Stimulated activated CD4-positive, alpha-beta T cell treated with anti-CD3 and anti-CD28 coated beads, Interleukin-12 subunit alpha, Interleukin-12 subunit beta, amount 100 ng/mL, for 24 hours (primary cell): ENCODE results near the gene FAM169A.
"Not testable (repeated sequence)": the region's sequence is repeated elsewhere in the genome, so short reads cannot be mapped to it uniquely, and the experiment has no call there.

Experiments
- DNase-seq, 2 experiments: peaks; one replicate each; pipeline ENCODE4 v3.0.0-alpha.2; 2020; ENCODE audit warnings: low read depth in 2 of 2

FAM169A gene

DNA sequence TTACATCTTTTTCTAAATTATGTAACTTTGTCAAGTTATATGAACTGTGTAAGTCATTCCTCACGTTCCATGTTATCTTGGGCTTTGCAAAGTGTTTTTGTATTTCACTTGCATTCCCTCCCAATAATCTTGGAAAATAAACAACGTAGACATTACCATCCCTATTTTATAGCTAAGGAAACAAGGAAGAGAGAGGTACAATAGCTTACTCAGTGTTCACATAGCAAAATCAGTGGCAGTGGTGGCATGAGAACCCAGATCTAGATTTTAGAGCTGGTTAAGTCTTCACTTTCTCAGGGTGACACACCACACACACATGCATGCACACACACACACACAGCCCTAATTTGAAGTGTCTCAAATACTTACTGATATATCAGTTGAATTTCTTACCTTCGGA, 65.0 kb downstream of the FAM169A start:
- DNase-seq: no peak

DNA sequence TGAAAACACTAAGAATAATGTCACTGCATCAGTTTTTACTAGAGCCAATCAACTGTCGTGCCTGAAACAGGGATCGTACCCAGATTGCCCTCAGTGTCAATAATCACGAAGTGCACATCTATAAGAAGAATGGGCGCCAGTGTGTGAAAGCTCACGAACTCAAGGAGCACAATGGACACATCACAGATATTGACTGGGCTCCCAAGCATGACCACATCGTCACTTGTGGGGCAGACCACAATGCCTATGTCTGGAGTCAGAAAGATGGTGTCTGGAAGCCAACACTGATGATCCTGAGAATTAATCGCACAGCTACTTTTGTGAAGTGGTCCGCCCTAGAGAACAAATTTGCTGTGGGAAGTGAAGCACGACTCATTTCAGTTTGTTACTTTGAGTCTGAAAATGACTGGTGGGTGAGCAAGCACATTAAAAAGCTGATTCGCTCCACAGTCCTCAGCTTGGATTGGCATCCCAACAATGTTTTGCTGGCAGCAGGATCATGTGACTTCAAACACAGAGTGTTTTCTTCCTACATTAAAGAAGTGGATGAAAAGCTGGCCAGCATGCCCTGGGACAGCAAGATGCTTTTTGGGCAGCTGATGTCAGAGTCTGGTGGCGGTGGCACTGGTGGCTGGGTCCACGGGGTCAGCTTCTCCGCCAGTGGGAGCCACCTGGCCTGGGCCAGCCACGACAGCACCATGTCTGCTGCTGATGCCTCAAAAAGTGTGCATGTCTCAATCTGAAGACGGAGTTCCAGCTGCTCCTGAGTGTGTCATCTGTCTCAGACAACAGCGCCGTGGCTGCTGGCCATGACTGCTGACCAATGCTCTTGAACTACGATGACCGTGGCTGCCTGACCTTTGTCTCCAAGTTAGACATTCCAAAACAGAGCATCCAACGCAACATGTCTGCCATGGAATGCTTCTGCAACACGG, 66.9 kb downstream of the FAM169A start:
- no peak for DNase-seq

DNA sequence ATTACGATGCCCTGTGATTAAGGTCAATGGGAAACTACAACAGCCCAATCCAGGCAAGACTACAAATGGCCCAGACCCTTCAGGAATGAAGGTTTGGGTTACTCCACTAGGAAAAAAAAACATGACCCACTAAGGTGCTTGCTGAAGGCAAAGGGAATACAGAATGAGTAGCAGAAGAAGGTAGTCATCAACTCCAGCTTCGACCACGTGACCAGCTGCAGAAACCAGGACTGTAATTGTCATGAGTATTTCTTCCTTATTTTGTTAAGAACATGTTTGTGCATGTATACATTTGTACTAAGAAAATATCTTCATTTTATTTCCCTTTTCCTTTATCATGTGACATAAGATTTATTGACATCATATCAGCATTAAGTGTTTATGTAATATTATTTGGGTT, 74.5 kb downstream of the FAM169A start:
- not testable (repeated sequence) for DNase-seq

DNA sequence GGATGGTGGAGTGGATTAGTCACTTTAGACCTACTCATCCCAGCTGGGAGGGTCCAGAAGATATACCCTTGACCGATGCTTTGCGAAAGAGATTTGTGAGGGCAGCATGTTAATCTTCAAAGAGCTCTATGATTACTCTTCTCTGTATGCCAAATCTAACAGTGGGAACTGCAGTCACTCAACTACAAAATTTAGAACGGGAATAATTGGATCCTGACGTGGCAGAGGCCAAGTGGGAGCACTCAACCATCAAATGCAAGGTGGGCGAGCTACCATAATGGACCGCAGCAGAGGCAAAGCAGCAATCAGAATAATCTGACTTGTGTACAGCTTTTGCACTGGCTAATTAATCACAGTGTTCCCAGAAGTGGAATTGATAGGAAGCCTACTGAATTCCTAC, 78.8 kb downstream of the FAM169A start:
- no peak for DNase-seq

DNA sequence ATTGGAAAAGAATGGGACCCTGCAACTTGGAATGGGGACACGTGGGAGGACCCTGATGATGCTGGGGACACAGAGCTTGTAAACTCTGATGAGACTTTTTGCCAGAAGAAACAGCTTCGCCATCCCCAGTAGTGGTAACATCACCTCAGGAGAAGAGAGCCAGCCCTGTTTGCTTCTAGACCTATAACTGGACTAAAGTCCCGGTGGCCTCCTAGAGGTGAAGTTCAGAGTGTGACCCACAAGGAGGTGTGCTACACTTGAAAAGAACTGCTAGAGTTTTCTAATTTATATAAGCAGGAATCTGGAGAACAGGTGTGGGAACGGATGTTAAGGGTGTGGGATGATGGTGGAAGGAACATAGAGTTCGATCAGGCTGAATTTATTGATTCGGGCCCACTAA, 79.3 kb downstream of the FAM169A start:
- DNase-seq: no peak

DNA sequence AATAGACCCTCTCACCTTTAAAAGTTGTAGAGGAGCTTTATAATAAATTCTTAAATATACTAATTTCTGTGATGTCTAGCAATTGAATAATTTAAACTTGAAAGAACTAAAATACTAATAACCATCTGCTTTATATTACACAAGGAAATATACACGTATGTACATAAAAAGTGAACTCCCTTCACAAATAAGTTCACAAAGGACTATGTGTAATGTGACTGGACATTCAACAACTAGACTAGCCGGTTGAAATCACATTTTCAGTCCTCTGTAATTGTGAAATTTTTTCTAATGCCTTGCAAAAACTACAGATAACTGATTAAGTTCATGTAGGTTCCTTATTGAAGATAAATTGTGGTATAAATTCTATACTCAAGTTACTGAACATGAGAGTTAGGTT, 87.6 kb downstream of the FAM169A start:
- no peak for DNase-seq

DNA sequence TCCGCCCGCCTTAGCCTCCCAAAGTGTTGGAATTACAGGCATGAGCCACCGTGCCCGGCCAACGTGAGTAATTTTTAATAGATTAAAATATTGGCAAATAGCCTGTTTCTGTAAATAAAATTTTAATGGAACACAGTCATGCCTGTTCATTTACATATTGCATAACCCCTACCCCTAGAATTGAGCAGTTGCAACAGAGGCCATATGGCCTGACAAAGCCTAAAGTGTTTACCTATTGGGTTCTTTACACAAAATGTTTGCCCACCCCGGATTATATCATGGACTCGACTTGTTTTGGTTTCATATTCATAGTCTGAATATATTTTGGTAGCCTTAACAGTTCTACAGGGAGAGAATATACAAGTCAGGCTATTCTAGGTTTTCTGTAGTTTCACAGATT, 93.8 kb downstream of the FAM169A start:
- no peak for DNase-seq

DNA sequence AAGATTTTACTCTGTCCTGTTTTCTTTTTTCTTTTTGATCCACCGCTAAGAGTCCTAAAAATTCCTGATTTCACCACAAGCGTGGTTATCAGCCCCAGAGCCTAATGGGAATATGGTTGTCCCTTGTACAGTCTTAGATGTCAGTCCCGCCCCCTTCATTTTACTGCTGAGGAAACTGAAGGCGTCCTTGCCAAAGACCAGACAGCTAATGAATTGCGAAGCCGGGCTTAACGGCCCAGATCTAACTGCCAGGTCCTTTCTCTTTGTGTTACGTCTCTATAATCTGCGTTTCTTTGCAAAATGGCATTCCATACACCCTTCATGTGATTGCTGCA, 98.6 kb downstream of the FAM169A start:
- DNase-seq: no peak

DNA sequence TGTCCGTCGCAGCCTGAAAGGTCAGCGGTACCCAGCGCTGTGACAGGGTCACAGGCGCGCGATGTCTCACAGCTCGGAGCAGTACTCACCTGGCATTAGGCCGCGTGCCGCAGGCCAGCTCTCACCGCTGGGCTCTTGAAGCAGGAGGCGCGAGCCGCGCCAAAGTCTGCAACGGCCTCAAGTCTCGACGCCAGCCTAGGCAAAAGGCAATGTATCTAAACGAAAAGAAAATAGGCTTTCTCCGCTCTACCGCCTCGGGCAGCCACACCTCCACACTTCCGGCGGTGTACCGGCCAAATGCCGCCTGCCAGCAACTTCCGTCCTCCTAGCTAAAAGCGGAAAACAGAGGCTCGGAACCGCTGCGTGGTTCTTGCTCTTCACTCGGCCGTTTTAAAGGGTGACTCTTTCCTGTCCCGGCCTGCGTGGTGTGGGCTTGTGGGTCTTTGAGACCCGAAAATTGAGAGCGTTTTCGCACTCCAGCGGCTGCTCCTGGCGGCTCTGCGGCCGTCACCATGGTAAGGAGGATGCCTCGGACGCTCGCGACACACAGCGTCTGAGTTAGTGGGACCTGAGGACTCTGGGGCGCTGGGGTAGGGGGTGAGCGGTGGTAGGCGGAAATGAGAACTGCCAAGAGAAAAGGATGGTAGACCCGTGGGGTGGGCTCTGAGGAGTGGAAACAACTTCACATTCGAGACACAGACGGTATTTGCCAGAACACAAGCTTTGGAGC, 99.2 kb downstream of the FAM169A start, which contains the start of the genes GFM2 and NSA2:
TSS of gene GFM2 (minus strand) at position 269 of the 730 bp plus-strand sequence. CDS start 3,375 bp downstream, outside the sequence.
TSS of gene NSA2 (plus strand) at position 401 of the 730 bp plus-strand sequence. CDS start at position 513, 112 bp downstream.
- peak; percentile 89 to 90 for DNase-seq

DNA sequence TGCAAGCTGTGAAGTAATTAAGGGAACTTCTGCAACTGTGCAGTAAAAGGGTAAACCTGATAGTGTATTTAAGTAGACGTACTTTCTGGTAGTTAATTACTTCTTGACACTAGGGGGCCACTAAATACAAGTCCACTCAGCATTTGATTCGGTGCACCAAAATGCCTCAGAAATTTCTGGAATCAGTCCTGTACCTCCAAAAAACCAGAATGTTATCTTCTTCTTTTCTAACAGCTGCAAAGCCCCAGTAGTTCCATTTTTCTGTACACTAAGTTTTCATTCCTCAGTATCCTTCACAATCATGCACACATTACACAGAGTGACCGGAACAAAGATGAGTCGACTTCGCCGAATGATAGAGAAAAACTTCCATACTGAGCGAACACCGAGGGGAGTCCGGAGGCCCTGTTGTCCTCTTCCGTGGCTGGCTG, 99.8 kb downstream of the FAM169A start:
- DNase-seq: no peak

DNA sequence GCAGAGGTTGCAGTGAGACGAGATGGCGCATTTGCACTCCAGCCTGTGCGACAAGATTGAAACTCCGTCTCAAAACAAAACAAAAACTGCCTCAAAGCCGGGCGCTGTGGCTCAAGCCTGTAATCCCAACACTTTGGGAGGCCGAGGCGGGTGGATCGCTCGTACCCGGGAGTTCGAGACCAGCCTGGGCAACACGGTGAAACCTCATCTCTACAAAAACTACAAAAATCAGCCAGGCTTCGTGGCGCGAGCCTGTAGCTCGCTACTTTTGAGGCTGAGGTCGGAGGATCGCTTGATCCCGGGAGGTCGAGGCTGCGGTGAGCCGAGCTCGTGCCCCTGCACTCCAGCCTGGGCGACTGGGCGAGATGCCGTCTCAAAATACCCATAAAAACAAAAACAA, 100.3 kb downstream of the FAM169A start:
- DNase-seq: no peak

DNA sequence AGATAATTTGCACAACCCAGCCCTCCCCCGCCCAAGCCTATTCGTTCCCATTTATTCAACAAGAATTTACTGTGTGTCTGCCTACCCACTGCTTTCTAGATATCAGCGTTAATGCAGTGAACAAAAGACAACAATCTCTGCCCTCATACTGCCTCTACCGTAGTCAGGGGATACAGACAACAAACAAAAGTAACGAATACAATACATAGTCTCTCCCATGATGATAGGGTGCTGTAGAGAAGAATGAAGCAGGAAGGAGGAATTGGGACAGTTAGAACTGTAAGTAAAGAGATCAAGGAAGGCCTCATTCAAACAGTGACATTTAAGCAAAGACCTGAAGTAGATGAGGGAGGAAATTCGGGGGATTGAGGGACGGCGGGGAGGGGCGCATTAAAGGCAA, 101.0 kb downstream of the FAM169A start:
- DNase-seq: no peak

DNA sequence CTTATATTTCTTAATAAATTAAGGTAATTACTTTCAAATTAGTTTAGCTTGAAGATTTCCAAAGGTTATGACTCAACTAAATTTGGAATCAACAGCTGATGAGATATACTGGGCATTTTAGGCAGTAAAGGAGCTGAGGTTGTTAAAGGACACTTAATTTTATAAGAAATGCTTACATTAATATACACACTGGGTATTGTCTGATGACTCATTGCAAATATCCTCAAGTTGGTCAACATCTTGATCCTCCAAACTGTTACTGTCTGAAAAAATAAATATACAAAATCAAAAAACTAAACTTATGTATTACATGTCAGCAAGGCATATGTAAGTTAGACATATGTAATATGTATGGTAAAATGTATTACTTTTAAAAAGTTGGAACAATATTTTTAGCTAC, 102.7 kb downstream of the FAM169A start:
- DNase-seq: no peak

DNA sequence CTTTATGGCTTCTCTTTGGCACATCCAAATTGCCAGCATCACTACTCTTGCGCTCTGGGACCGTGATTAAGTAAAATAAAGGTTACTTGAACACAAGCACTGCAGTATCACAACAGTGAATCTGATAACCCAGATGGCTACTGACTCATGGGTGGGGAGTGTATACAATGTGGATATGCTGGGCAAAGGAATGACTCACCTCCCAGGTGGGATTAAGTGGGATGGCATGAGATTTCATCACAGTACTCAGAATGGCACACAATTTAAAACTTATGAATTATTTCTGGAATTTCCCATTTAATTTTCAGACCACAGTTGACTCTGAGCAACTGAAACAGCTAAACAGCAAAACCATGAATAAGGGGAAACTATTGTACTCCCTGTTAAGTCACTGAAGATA, 103.6 kb downstream of the FAM169A start:
- DNase-seq: no peak

DNA sequence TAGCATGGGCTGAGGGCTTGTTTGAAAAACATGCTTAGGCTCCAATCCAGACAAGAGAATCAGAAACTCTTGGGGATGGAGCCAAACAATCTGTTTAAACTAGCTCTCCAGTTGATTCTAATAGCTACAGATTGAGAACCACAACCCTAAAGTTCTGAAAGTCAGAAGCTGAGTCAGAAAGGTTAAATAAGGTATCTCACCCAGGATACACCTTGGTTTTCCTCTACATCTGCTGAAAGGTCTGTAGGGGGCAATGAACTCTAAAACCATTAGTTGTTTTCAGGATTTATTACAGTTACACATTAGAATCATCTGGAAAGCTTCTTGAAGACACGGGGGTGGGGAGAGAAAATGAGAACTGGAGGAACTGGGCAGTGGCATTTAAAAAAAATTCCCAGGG, 104.9 kb downstream of the FAM169A start:
- DNase-seq: no peak

DNA sequence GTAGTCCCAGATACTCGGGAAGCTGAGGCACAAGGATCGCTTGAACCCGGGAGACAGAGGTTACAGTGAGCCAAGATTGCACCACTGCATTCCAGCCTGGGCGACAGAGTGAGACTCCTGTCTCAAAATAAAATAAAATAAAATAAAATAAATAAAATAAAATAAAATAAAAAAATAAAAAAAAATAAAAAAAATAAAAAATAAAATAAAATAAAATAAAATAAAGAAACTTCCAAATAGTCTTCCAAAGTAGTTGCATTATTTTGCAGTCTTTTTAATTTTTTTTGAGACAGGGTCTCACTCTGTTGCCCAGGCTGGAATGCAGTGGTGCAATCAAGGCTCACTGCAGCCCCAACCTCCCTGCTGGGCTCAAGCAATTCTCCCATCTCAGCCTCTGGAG, 117.4 kb downstream of the FAM169A start:
- DNase-seq: not testable (repeated sequence)

DNA sequence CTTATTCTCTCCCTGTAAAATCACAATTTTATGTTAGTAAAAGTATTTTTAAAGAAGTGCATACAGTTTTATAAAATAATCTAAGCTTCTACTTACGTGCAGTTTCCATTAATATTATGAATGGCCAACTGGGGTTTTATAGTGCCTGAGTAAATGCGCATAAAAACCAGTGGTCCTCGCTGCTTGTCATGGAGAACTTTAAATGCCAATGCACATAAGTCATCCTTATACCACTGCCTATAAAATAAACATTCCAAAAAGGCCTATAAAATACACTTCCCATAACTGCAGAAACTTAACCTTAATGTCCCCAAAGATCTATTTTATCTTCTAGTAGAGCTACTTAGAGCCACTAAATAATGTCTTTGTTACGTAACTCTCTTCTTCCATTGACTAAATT, 127.8 kb downstream of the FAM169A start:
- DNase-seq: no peak

DNA sequence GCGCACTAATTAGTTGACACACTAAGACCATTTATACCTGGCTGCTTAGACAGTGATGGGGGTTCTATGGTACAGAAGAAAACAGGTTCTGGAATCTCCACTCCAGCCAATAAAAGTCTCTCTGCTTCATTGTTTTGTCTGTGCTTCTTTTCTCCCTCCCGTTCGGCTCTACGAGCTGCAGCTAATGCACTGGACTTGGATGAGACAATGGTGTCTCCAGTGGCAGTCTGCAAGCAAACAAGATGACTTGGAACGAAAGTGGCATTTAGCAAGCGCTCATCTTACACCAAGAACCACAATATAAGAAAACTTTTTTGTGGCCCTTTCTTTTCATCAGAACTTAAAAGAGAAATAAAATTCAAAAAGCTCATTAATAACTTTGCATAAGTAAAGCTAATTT, 129.4 kb downstream of the FAM169A start:
- DNase-seq: no peak
